Superior temporal gyrus (tissue), 1 donor: ENCODE measurements around the gene GNG10.
"Not testable (repeated sequence)": the region's sequence is repeated elsewhere in the genome, so short reads cannot be mapped to it uniquely, and the experiment has no call there.

Source experiments
- DNase-seq: peaks from one replicate; pipeline ENCODE4 v3.0.0-alpha.2; 2016; ENCODE audit errors: extremely low spot score

GNG10 gene

GRCh38 chr9:111661150-111661801 is at the start of gene GNG10:
GNG10 (plus strand) TSS chr9:111661605; CDS start chr9:111661635, 30 bp downstream.
- peak; percentile 55 for DNase-seq

DNA sequence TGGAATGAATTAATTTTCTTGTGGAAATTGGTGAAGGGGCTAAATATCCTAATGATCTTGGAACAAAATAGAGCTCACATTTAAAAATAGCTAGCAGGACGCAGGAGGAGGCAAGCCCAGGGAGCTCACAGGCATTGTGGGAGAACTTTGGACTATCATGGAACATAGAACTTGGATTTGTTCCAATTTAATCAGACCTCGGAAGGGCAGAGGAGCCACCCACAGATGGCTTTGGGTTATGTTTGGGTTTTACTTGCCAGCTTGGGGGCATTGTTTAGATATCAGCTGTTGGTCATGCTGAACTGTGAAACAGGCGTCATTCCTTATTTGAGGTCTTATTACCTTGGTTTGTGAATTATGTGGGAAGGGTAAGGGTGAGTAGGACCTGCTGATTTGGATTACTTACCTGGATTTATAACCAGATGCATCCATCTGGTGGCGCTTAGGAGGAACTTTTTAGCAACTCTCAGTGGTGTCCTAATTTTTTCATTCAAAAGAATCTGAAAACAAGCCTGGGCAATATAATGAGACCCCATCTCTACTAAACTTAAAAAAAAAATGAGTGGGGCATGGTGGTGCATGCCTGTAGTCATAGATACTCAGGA is 47.9 kb upstream of the GNG10 start:
- DNase-seq = no peak

GRCh38 chr9:111615928-111616327 is 45.5 kb upstream of the GNG10 start:
- DNase-seq = no peak

GRCh38 chr9:111617349-111617748 is 44.1 kb upstream of the GNG10 start:
- not testable (repeated sequence) for DNase-seq

GRCh38 chr9:111621895-111622480 is 39.4 kb upstream of the GNG10 start:
- DNase-seq = peak; percentile 62

DNA sequence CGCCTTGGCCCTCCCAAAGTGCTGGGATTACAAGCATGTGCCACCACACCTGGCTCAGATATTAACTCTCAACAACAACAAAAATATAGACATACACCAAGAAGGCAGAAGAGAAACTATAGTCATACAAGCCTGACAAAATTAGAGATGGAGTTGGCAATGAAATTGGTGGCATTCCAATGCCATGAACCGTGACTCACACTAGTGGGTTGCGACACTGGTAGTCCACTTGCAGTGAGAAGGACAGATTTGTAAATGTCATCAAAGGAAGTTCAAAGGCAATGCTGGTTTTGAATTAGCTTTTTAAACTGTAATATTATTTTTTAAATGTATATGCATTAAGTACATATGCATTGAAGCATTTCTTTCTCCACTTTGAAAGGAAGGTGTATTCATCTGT is 38.8 kb upstream of the GNG10 start:
- DNase-seq = no peak

DNA sequence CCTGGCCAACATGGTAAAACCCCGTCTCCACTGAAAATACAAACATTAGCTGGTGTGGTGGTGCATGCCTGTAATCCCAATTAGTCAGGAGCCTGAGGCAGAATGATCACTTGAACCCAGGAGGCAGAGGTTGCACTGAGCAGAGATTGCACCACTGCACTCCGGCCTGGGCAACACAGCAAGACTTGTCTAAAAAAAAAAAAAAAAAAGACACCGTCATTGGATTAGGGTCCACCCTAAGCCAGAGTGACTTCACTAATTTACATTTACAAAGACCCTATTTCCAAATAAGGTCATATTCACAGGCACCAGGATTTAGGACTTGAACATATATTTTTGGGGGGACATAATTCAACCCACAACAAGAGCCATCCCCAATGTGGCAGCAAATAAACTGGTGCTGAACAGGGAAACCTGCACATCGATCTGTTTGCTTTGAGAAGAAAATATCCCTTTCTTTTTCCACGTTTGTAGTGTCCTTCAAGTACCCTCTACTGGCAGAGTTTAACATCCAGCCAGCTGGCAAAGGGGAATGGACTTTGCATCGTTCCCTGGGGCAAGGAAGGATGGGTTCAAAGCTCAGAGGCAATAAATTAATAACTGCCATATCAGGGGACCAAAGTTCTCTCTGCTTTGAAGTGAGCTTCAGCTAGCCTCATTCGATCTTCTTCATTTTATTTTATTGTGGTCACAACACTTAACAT is 34.0 kb upstream of the GNG10 start:
- DNase-seq = no peak

DNA sequence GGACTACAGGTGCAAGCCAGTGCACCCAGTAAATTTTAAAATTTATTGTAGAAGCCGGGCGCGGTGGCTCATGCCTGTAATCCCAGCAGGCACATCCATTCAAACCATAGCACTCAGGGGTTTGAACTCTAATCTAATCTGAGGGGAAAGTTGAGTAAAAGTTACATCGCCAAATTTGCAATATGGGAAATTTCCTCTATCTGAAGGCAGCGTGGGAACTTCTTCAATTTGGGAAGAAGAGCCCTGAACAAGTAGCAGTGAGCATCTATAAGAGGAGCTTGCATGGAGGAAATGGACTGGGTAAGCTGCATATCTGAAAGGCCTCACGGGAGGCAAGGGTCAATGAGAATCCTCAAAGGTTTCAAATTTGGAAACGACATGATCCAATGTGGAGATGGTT is 33.0 kb upstream of the GNG10 start:
- DNase-seq = no peak

DNA sequence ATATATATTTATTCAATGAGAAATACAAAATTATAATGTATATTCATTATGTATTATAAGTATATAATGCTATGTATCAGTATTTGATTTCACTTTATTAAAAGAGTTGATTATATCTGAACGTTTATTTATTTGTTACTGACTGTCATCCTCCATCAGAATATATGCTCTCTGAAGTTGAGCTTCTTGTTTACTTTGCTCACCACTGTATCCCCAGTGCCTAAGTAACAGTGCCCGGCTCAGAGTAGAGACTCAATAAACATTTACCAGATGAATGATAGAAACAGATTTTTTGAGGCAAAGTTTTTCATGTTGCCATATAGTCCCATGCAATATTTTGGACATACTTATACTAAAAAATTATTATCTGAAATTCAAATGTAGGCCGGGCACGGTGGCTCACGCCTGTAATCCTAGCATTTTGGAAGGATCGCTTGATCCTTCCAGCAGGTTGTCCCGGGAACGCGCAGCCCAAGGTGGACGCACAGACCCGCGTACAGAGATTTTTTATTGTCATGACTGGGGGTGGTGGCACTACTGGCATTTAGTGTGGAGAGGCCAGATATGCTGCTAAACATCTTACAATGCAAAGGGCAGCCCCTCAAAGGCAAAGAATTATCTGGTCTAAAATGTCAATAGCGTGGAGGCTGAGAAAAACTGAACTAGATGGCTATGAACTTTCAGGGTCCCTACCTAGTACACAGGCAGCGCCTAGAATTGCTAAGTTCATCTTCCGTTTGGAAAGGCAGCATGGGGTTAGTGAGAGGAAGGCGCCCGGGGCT is 31.0 kb upstream of the GNG10 start:
- no peak for DNase-seq

DNA sequence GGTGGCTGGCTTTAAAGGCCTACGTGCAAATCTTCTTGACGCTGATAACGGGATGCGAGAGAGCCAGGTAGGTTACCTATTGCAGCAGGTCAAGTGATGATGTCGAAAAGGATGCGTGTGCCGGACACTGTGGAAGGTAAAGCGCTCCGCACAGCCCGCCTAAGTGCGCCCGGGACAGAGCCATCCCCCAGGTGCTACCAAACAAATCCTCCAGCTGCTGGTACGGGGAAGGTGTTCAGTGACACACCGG is 30.5 kb upstream of the GNG10 start:
- no peak for DNase-seq

DNA sequence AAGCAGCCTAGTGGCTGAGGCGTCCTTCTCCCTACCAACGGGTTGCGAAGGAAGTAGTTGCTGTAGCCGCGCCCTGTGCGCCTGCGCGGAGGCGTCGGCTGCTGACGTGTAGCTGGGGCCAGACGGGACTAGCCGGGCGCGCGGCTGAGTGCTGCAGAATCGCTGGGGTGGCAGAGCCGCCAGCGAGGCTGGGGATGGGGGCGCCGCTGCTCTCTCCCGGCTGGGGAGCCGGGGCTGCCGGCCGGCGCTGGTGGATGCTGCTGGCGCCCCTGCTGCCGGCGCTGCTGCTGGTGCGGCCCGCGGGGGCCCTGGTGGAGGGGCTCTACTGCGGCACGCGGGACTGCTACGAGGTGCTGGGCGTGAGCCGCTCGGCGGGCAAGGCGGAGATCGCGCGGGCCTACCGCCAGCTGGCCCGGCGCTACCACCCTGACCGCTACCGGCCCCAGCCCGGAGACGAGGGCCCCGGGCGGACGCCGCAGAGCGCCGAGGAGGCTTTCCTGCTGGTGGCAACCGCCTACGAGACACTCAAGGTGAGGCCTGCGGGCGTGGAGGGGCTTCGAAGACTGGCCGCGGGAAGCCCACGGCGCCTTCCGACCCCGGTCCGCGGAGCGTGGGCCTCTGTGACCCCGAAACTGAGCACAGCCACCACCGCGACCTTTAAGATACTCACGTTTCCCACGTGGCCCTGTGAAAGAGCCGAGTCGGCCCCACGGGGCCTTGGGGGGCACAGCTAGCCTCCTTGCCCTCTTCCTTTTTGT is 30.0 kb upstream of the GNG10 start, which contains the start of gene DNAJC25:
DNAJC25 (plus strand) TSS at position 121 of the 758 bp plus-strand sequence; CDS start at position 195, 74 bp downstream.
- peak; percentile 99 for DNase-seq

GRCh38 chr9:111632060-111632459 is 29.3 kb upstream of the GNG10 start:
- DNase-seq = no peak

- DNase-seq = no peak
Measured at GRCh38 chr9:111632695-111633388, 28.6 kb upstream of the GNG10 start.

DNA sequence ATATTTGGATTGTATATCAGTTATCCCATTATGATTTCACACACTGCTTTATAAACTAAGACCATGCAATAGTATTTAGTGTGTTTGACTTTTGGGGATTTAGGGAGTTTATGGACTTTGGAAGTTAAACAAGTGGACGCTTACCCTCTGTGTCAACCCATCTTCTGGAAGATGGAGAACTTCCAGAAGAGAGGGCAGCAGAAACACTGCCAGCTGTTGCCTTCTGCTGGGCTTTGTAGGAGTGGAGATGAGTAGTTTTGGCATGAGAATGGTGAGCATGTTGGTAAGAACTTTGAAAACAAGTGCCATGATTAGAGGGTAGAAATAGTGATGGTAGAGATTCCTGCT is 28.0 kb upstream of the GNG10 start:
- DNase-seq = no peak

GRCh38 chr9:111634860-111635259 is 26.5 kb upstream of the GNG10 start:
- no peak for DNase-seq

DNA sequence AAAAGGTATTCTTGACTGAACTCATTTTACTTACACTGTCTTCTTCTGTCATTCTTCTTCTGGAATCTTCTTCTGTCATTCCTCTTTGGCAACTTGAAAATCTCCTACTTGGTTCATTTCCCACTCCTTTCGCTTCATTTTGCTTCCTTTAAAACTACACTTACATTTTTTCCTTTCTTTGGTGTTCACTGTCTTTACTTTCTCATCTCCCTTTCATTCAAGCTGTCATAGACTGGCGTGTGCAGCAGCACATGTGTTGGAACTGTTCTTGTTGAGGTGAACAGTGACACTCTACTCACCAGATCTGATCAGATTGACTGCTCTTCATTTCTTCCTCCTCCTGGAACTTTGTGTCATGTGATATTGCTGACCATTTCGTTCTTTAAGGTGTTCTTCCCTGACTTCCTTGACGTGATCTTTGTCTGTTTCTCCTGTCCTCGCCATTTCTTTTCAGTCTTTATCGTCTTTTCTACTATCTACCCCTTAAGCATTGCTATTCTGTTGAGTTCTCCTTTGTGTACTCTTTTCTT is 23.9 kb upstream of the GNG10 start:
- no peak for DNase-seq

DNA sequence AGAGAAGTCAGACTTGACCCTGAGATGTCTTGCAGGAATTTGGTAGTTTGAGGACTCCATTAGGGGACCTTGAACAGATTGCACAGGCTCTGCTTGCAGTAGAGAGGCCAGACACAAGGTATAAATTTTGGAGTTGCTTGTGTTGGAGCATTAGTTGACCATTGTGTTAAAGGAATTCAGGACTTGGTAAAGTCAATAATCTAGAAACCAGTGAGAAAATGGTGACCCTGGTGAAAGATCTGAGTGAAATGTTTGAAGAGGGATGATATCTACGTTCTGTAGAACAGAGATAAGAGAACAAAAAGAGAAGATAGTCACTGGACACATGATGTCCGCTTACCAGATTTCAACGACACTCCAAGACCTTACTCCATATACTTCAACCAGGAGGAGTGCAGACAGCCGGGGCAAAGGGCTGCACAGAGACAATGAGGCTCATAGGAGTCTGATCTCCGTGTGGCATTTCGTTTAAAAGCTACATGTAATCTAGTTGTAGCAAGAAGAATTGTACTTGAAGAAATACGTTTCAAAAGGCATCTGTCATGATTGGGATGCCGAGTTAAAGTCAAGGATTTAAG is 17.1 kb upstream of the GNG10 start:
- DNase-seq = no peak

DNA sequence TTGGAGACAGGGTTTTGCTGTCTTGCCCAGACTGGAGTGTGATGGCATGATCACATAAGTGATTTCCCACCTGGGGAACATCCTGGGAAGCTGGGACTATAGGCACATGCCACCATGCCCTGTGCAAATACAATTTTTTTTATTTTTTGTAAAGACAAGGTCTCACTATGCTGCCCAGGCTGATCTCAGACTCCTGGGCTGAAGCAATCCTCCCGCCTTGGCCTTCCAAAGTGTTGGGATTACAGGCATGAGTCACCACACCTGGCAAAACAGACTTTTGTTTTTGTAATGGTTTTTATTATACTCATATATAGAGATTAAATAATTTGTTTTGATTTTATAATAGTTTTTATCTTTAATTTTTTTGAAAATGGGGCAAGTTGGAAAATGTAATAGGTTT is 15.6 kb upstream of the GNG10 start:
- DNase-seq = no peak

- DNase-seq = no peak
Measured at GRCh38 chr9:111646417-111646816, 15.0 kb upstream of the GNG10 start.

DNA sequence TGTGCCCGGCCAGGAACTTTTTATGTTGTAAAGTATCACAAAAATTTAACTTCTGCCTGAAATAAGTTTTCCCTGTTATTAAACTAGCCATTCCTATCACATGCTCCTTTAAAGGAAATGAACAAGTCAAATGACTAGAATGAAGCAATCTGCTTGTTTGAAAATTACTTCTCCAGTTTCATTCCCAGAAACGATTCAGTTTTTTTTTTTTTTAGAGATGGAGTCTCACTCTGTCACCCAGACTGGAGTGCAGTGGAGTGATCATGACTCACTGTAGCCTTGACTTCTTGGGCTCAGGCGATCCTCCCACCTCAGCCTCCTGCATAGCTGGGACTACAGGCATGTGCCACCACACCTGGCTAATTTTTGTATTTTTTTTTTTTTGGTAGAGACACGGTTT is 13.3 kb upstream of the GNG10 start:
- DNase-seq = no peak
